Kidney (tissue), 14 donors: ENCODE results near the gene AUTS2. TPM values are rescaled to one million over a fixed set of nuclear protein-coding genes. Genes with fewer than 3 reads are reported as not detected.

ENCODE experiments used
- DNase-seq, 5 donors: peaks; one replicate each; pipeline ENCODE4 v3.0.0-alpha.2; 2013 to 2020
- FAIRE-seq: peaks from 2 replicates; lab custom pipeline; 2012; peaks lifted over from hg19 to GRCh38; lab: Jason Lieb, UNC
- H3K27ac ChIP-seq, 2 donors: one replicate each; pipeline ENCODE4 v1.7.0; 2013; ENCODE audit warnings: low read depth in 2 of 2, low read length in 2 of 2, inconsistent platforms in 1 of 2
- H3K27me3 ChIP-seq: one replicate; pipeline ENCODE4 v1.7.1; 2013; ENCODE audit warnings: low read length, inconsistent platforms; ENCODE audit not compliant: control insufficient read depth, insufficient read depth
- H3K36me3 ChIP-seq, 3 donors: one replicate each; pipeline versions ENCODE4 v1.7.0 to v1.7.1; 2013; ENCODE audit warnings: low read length in 3 of 3, control low read depth in 1 of 3, inconsistent platforms in 1 of 3; ENCODE audit not compliant: insufficient read depth in 3 of 3, control insufficient read depth in 2 of 3
- H3K4me1 ChIP-seq, 3 donors: one replicate each; pipeline versions ENCODE4 v1.7.0 to v1.7.1; 2013; ENCODE audit warnings: low read length in 3 of 3, inconsistent platforms in 1 of 3, low read depth in 1 of 3; ENCODE audit not compliant: control insufficient read depth in 2 of 3, insufficient read depth in 2 of 3
- H3K4me3 ChIP-seq, 3 donors: one replicate each; pipeline versions ENCODE4 v1.7.0 to v1.8.1; 2013; ENCODE audit warnings: low read length in 3 of 3, control low read depth in 1 of 3, inconsistent platforms in 1 of 3
- H3K9ac ChIP-seq, 3 donors: one replicate each; pipeline versions ENCODE4 v1.7.0 to v1.7.1; 2013; ENCODE audit warnings: low read length in 3 of 3, control low read depth in 1 of 3, inconsistent platforms in 1 of 3
- H3K9me3 ChIP-seq, 3 donors: one replicate each; pipeline versions ENCODE4 v1.7.0 to v1.7.1; 2013; ENCODE audit warnings: low read length in 3 of 3, control low read depth in 1 of 3, inconsistent platforms in 1 of 3; ENCODE audit not compliant: control insufficient read depth in 2 of 3, insufficient read depth in 1 of 3
- intact Hi-C: fragments of 100-400 bp; cut with DNase I; formaldehyde crosslinking; loops from one replicate; pipeline ENCODE4 v1.11.1; 2022
- polyA plus RNA-seq: library from polyadenylated mRNA; stranded (reverse); fragments of 350-450 nt; fragmentation: Illumina TruSeq; extraction: RNeasy Lipid Tissue Mini Kit (QIAGEN cat#74804); gene quantifications from one replicate; pipeline ENCODE4 v1.2.3, GENCODE V29; 2014; ENCODE audit warnings: low read depth, low replicate concordance; ENCODE audit not compliant: insufficient read depth
- total RNA-seq: library from RNA; stranded (reverse); fragmentation: NEBNext Ultra II Directional; extraction: Animal tissue kit (Norgen Biotek cat#: 25700); gene quantifications from one replicate; pipeline ENCODE4 v1.2.1, GENCODE V29; 2021
- TF ChIP-seq, protein P1 (sequence below): IDR thresholded peaks from 3 replicates; pipeline ENCODE4 v1.5.1; 2012; ENCODE audit warnings: mild to moderate bottlenecking, moderate library complexity, borderline replicate concordance; ENCODE audit not compliant: insufficient read depth; ENCODE audit errors: extremely low read depth
- donor health status: control.
- donor health status: control.
- donor health status: control.
- donor health status: control.
- donor health status: control.
- donor health status: DM: yes; HTN: yes; CAD: no.
- donor health status: Normal renal cell carcinoma (clear cell type).

AUTS2 gene
- total and polyA plus RNA-seq, 2 donors from 2014 or later = 5.2 to 33.8 TPM

- TF ChIP-seq, protein P1, sequence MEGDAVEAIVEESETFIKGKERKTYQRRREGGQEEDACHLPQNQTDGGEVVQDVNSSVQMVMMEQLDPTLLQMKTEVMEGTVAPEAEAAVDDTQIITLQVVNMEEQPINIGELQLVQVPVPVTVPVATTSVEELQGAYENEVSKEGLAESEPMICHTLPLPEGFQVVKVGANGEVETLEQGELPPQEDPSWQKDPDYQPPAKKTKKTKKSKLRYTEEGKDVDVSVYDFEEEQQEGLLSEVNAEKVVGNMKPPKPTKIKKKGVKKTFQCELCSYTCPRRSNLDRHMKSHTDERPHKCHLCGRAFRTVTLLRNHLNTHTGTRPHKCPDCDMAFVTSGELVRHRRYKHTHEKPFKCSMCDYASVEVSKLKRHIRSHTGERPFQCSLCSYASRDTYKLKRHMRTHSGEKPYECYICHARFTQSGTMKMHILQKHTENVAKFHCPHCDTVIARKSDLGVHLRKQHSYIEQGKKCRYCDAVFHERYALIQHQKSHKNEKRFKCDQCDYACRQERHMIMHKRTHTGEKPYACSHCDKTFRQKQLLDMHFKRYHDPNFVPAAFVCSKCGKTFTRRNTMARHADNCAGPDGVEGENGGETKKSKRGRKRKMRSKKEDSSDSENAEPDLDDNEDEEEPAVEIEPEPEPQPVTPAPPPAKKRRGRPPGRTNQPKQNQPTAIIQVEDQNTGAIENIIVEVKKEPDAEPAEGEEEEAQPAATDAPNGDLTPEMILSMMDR = no peak
- H3K27me3 ChIP-seq = no peaks in the 10 kb centered on the region
- no peaks in the 10 kb centered on the region for H3K36me3 ChIP-seq
- FAIRE-seq (no peak), DNase-seq (no peak)
- no peaks in the 10 kb centered on the region for H3K4me1 ChIP-seq
- H3K9me3 ChIP-seq = no peaks in the 10 kb centered on the region
- intact Hi-C loops = no loop called here
- no peak overlapping the region for H3K4me3 ChIP-seq
- no peak overlapping the region for H3K27ac ChIP-seq
- H3K9ac ChIP-seq = no peak overlapping the region
Observed at GRCh38 chr7:70659263-70659662, 1061.0 kb downstream of the AUTS2 start.

DNA sequence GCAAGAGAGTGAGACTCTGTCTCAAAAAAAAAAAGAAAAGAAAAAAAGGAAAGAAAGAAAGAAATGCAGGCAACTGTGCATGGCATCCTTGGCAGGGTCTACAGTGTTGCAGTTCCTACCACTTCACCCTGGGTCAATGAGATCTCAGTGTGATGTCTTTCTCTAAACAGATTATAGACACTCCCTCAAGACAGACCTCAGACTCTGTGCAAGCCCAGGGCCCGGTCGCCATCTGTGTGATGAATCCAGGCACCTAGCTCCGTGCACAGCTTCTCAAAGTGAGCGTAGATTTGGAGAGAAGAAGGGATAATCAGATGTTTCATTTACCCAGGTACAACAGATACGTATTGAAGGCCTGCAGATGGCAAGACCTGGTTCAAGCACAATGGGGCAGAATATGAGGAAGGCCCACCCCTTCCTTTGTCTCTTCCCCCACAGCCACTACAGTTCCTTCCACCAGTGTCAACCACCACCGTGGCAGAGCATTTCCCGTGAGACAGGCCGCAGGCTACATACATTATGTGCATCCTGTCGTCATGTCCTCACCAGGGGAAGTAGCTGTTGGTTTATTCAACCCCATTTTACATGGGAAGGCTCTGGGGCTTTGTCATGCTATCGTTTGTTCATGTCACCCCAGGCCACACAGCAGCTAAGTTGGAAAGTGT lies 1062.0 kb downstream of the AUTS2 start:
- no peaks in the 10 kb centered on the region for H3K4me1 ChIP-seq
- FAIRE-seq (no peak), DNase-seq (no peak)
- H3K36me3 ChIP-seq = no peaks in the 10 kb centered on the region
- intact Hi-C loops = no loop called here
- H3K4me3 ChIP-seq = no peak overlapping the region
- H3K27me3 ChIP-seq = no peaks in the 10 kb centered on the region
- H3K9me3 ChIP-seq = no peaks in the 10 kb centered on the region
- TF ChIP-seq, protein P1 = no peak
- no peak overlapping the region for H3K9ac ChIP-seq
- H3K27ac ChIP-seq = no peak overlapping the region

DNA sequence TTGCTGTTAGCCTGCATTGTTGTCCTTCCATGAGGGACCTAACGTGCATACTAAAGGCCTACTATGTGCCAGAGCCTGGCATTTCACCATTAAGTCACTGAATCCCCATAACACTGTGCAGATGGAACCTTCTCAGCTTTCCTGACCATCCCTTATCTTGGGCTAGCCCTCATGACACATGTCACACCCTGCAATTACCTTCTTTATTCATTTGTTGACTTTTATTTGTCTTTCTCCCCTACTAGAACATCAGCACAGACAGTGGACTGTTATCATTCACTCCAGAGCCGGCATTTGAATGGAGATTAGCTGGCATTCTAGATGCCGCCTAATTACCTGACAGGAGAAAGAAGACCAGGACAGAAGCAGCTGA lies 1062.5 kb downstream of the AUTS2 start:
- H3K36me3 ChIP-seq = no peaks in the 10 kb centered on the region
- no peaks in the 10 kb centered on the region for H3K4me1 ChIP-seq
- no peaks in the 10 kb centered on the region for H3K9me3 ChIP-seq
- H3K4me3 ChIP-seq = no peak overlapping the region
- TF ChIP-seq, protein P1 = no peak
- no peaks in the 10 kb centered on the region for H3K27me3 ChIP-seq
- no peak for FAIRE-seq
- no peak overlapping the region for H3K9ac ChIP-seq
- intact Hi-C loops = no loop called here
- no peak overlapping the region for H3K27ac ChIP-seq
- no peak for DNase-seq

GRCh38 chr7:70663680-70664079 lies 1065.4 kb downstream of the AUTS2 start:
- H3K4me1 ChIP-seq = no peaks in the 10 kb centered on the region
- TF ChIP-seq, protein P1 = no peak
- FAIRE-seq (no peak), DNase-seq (no peak)
- H3K27me3 ChIP-seq = no peaks in the 10 kb centered on the region
- H3K27ac ChIP-seq = no peak overlapping the region
- no peak overlapping the region for H3K9ac ChIP-seq
- H3K4me3 ChIP-seq = no peak overlapping the region
- intact Hi-C loops = no loop called here
- H3K36me3 ChIP-seq = no peaks in the 10 kb centered on the region
- H3K9me3 ChIP-seq = no peaks in the 10 kb centered on the region
